Globus pallidus (tissue), 1 donor: ENCODE data around the gene SLC9A9.
"Not testable (repeated sequence)": the region's sequence is repeated elsewhere in the genome, so short reads cannot be mapped to it uniquely, and the experiment has no call there.

Source experiments
- DNase-seq: peaks from one replicate; pipeline ENCODE4 v3.0.0-alpha.2; 2015; ENCODE audit warnings: low spot score

SLC9A9 gene

DNA sequence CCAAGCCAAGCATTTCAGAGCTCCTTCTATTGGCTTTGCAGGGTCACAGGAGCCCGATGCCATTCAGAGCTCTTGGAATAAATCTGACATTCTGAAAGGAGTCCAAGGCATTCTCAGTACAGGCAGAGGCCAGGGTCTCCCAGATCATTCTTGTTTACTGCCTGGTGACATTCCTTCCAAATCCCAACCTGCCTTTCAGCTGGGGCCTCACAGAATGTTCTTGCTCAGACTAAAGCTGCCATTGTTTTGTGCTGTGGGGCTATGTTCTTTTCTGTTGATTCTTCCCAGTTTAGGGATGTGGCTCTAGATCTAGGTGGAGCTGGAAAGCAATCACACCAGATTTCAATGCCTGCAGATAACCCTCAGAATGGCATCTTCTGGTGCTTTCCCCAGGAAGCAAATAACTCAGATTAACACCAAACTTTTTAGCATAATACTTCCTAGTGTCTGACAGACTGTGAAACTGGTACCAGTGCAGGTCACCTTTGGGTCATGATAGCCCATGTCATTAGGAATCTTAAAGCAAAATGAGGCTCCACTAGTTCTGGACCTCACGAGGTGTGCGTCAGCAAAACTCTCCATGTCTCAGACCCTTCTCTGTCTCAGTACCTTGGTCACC, 561.8 kb downstream of the SLC9A9 start:
- no peak for DNase-seq

DNA sequence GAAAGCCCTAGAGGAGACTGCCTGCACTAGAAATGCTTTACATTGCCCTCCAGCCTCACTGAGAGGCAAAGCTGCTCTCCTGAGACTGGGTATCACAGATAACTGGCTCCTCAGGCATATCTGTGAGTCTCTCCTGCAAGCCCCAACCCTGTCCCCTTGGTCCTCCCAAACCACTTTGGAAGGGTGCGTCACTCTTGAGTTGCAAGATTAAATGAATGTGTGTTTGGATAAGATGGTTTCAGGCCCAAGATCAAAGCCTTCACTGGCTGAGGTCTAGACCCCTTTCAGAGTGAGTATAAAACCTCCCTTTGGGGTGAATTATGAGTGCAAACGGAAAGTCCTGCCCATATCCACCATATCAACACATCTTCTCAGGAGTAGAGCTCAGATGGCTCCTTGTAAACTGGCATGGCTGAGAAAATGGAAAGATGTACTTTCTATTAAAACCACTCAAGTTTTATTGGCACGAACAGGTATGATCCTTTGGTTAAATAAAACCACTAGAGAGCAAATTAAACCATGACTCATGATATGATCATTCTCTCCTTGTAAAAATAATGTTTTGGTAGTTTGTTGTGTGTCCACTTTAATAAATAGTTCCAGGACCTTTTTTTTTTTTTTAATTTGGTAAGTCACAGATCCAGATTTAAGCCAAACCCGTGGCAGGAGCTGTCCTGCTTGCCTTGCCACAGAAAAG, 564.7 kb downstream of the SLC9A9 start:
- no peak for DNase-seq

GRCh38 chr3:143280984-143281383, 567.3 kb downstream of the SLC9A9 start:
- no peak for DNase-seq

DNA sequence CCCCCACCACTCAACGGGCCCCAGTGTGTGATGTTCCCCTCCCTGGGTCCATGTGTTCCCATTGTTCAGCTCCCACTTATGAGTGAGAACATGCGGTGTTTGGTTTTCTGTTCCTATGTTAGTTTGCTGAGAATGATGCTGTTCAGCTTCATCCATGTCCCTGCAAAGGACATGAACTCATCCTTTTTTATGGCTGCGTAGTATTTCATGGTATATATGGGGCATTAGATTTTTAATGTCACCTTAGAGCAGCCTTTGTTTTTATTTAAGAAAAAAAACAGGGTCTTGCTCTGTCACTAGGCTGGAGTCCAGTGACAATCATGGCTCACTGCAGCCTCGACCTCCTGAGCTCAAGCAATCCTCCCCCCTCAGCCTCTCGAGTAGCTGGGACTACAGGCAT, 568.7 kb downstream of the SLC9A9 start:
- DNase-seq = not testable (repeated sequence)

- DNase-seq = no peak
Measured at GRCh38 chr3:143278721-143279120, 569.5 kb downstream of the SLC9A9 start.

- DNase-seq = no peak
Measured at GRCh38 chr3:143277531-143277930, 570.7 kb downstream of the SLC9A9 start.

DNA sequence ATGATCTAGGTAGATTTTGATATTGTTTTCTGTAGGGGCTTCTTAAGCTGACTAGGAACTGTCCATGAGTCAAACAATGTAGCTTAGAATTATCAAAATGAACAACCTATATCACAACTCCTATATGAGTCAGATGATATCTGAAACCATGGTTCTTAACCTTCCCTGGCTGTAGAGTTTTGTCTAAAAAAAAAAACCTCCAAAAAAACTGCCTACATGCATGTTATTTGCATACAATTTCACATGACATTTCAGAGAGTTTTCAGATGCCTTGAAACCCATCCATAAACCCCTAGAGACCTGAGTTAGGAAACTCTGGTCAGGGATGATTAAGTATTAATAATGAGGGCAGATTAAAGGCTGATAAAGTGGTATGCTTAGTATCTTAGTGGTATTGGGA, 571.7 kb downstream of the SLC9A9 start:
- DNase-seq = no peak

GRCh38 chr3:143273975-143274690, 574.1 kb downstream of the SLC9A9 start:
- DNase-seq = no peak

DNA sequence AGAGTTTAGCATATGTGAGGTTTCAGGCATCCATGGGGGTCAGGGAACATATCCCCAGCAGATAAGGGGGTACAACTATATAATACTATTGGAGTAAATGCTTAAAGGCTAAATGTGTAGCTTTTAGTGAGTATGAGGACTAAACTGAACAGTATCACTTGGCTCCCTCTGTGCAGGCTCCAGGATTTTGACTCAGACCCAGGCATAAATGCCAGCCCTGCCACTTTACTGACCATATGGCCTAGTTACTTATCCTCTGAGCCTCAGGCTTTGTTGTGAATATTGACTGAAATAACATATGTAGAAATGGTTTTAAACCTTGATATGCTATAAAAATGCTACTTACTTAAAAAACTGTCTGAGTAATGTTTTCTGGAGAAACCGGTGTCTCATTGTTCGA, 577.1 kb downstream of the SLC9A9 start:
- DNase-seq = no peak

GRCh38 chr3:143269741-143270140, 578.5 kb downstream of the SLC9A9 start:
- DNase-seq = no peak

- DNase-seq = no peak
Measured at GRCh38 chr3:143267989-143268388, 580.3 kb downstream of the SLC9A9 start.

- DNase-seq = no peak
Measured at GRCh38 chr3:143266927-143267326, 581.3 kb downstream of the SLC9A9 start.

- no peak for DNase-seq
Measured at GRCh38 chr3:143266511-143266910, 581.8 kb downstream of the SLC9A9 start.

DNA sequence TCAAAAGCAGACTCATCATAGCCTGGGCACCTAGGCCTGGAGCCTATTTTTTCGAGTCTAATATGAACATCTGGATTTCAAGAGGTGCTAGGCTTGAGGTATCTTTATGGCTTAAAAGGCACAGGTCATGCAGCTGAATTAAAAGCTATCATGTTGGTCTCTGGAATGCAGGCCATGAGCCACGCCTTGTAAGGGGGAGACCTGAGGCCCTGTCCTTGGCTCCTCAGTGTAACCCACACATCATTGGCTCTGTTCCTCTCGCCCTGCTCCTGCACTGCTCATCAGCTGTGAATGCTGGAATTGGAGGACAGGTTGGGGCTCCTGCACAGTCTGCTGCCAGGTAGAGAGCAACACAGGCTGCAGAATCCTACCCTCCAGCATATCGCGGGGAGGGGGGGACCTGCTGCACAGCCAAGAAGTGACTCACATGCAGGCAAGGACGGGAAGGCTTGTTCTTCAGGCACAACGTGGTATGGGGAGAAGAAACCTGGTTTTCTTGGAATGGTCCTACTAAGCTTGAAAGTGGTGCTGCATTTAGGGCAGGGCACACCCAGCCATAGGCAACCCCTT, 582.7 kb downstream of the SLC9A9 start:
- DNase-seq = no peak

- DNase-seq = no peak
Measured at GRCh38 chr3:143263852-143264513, 584.3 kb downstream of the SLC9A9 start.

- no peak for DNase-seq
Measured at GRCh38 chr3:143261848-143262247, 586.4 kb downstream of the SLC9A9 start.

GRCh38 chr3:143258692-143259091, 589.6 kb downstream of the SLC9A9 start:
- no peak for DNase-seq

DNA sequence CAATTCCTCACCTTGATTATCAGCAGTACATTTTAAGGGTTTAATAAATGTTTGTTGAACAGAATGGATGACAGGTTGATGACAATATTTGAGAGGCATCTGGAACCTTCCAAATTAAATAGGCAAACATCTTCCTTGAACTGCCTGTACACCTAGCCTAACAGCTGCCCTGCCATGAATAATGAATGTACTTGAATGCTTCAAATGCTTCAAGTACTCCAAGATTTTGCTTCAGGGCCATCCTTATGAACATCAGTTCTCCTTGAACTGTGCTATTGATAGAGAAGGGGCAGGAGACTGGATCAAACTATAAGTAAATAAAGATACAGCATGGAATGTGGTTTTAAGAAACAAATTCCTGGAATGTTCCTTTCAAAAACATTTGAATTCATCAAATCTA, 591.9 kb downstream of the SLC9A9 start:
- DNase-seq = no peak

- no peak for DNase-seq
Measured at GRCh38 chr3:143255739-143256138, 592.5 kb downstream of the SLC9A9 start.

DNA sequence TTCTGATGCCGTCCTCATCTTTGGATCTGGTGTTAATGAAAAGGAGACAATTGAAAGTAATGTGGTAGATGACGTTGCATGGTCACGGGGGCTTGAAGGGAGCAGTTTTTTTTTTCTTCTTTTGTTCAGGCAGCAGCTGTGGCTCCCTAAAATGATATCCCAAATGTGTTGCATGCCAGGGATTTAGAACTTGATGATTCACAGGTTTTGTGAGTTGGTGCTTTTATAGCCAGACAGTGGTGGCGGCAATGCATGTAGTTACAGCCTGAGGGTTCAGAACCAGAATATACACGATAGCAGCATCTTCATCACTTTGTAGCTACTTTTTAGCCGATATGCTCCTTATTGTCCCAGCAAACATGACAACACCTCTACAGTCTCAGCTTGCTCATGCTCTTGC, 595.3 kb downstream of the SLC9A9 start:
- DNase-seq = no peak

DNA sequence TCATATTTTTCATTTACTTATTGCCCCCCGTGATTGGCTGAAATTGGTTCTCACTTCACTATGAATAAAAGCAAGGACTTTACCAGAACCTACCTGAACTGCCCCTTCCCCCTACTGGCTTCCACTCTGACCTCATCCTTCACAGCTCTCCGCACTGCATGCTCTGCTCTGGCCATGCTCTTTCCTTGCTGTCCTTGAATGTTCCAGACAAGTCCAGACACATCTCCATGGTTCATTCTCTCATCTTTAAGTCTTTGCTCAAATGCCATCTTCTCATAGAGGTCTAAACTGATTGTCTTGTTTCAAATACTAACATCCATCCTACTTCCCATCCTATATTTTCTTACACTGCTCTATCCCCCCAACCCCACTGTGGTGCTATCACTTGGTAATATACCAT, 599.3 kb downstream of the SLC9A9 start:
- no peak for DNase-seq

DNA sequence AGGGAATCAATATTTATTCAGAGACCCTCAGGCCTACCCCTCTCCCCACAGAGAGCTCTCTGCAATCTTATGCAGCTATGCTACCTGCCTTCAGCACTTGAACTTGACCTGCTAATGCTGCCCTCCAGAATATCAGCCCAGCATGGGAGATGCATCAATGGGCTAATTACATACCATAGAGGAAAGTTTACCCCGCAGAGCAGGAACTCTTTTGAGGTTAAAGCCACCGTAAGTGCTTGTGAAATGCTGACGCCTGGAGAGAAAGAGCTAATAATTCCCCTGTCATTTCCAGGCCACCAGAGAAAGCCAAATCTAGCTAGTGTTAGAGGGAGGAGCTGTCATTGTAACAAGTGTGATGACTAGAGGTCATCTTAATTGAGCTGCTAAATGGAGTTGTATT, 601.2 kb downstream of the SLC9A9 start:
- DNase-seq = no peak
